Natural killer cell (primary cell): Measurements from ENCODE around the gene RAPGEF1. TPM values are rescaled to one million over a fixed set of nuclear protein-coding genes. Genes with fewer than 3 reads are reported as not detected.
A peak's percentile ranks its signal among the peaks of the same experiment; 100 is the strongest.

Experiments used
- ATAC-seq, 3 donors: fragments of 150-1000 bp in 2 of 3; fragments of 200-7000 bp in 1 of 3; cut with Tn5 transposase; 1 replicate in 1 of 3; 2 replicates in 2 of 3; pipeline ENCODE4 v1.10.0; 2021; ENCODE audit warnings: mild to moderate bottlenecking in 2 of 3, moderate library complexity in 2 of 3
- DNase-seq, 2 donors: peaks; one replicate each; pipeline versions ENCODE4 v3.0.0 to v3.0.0-alpha.2; 2013 to 2021; ENCODE audit warnings: mixed read lengths in 1 of 2
- H3K27ac ChIP-seq: one replicate; pipeline ENCODE4 v1.5.1; 2013; ENCODE audit warnings: mild to moderate bottlenecking, low read length
- H3K27me3 ChIP-seq: one replicate; pipeline ENCODE4 v1.6.1; 2013; ENCODE audit warnings: low read length; ENCODE audit not compliant: control insufficient read depth, insufficient read depth
- H3K36me3 ChIP-seq: one replicate; pipeline ENCODE4 v1.6.1; 2013; ENCODE audit warnings: low read length; ENCODE audit not compliant: control insufficient read depth, insufficient read depth
- H3K4me1 ChIP-seq: one replicate; pipeline ENCODE4 v1.6.1; 2013; ENCODE audit warnings: low read length; ENCODE audit not compliant: control insufficient read depth, insufficient read depth
- H3K4me3 ChIP-seq: one replicate; pipeline ENCODE4 v1.5.1; 2013; ENCODE audit warnings: low read length
- H3K9me3 ChIP-seq: one replicate; pipeline ENCODE4 v1.6.1; 2013; ENCODE audit warnings: low read length; ENCODE audit not compliant: control insufficient read depth, insufficient read depth
- H3K27ac Mint-ChIP-seq, 2 donors: one replicate each; pipeline ENCODE4 v1.8.0; 2022; ENCODE audit warnings: mild to moderate bottlenecking in 2 of 2, mixed read lengths in 2 of 2, moderate library complexity in 1 of 2
- H3K27me3 Mint-ChIP-seq, 2 donors: one replicate each; pipeline ENCODE4 v1.8.0; 2022; ENCODE audit warnings: low read depth in 2 of 2, mixed read lengths in 2 of 2
- H3K36me3 Mint-ChIP-seq: one replicate; pipeline ENCODE4 v1.8.0; 2022; ENCODE audit warnings: mixed read lengths
- H3K4me1 Mint-ChIP-seq, 2 donors: one replicate each; pipeline ENCODE4 v1.8.0; 2022; ENCODE audit warnings: mixed read lengths in 2 of 2
- H3K4me3 Mint-ChIP-seq: one replicate; pipeline ENCODE4 v1.8.0; 2022; ENCODE audit warnings: mild to moderate bottlenecking, moderate library complexity, mixed read lengths
- H3K9me3 Mint-ChIP-seq, 2 donors: one replicate each; pipeline ENCODE4 v1.8.0; 2022; ENCODE audit warnings: mixed read lengths in 2 of 2
- WGBS: methylation state at CpG from one replicate; pipeline ENCODE4 v1.1.7; 2013; ENCODE audit warnings: missing lambda C conversion rate; ENCODE audit not compliant: insufficient coverage; 5-methylcytosine and 5-hydroxymethylcytosine counted together
- intact Hi-C: fragments of 100-400 bp; cut with micrococcal nuclease; formaldehyde crosslinking; loops from one replicate; pipeline ENCODE4 v1.14.2; 2022
- total RNA-seq, 4 donors: library from RNA; stranded (reverse); fragments of 120-200 nt in 1 of 4; gene quantifications; one replicate each; pipeline versions ENCODE4 v1.2.3 to v1.2.4, GENCODE V29; 2013 to 2022
- TF ChIP-seq, protein P1 (sequence below): fragments of 200-600 bp; IDR thresholded peaks from one replicate; pipeline ENCODE4 v1.8.0; 2022; ENCODE audit warnings: antibody characterized with exemption

The RAPGEF1 gene
- total RNA-seq, 3 donors from 2014 or later (not counting 1 experiment from before 2014, with no cell fraction given) = 210 to 224 (median 222) TPM

DNA sequence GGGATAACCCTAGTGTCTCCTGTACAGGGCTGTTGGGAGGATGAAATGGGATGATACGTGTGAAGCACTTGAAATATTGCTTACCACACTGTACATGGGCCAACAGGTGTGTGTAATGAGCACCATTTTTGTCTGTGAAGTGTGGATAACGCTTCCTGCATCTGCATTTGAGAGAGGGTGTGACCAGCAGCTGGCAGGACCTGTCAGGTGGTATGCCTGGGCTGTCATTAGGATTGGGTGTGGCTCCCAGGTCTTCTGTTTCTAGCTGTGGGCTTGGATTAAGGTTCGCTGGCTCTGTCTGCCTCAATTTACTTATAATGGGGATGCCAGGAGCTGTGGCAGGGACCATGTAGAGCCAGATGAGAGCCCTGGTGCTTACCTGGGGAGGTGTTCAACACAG, 120.2 kb downstream of the RAPGEF1 start:
- ATAC-seq (no peak), DNase-seq (no peak)
- Mint-ChIP-seq H3K36me3 (no peaks in the 10 kb centered on the region), H3K9me3 (no peaks in the 10 kb centered on the region), H3K27ac (peak overlapping the region; percentile 90 to 92), H3K27me3 (no peaks in the 10 kb centered on the region), H3K4me1 (peaks cover 30 to 33% of the 10 kb centered on the region in 2 donors), H3K4me3 (no peak overlapping the region)
- TF ChIP-seq, protein P1, sequence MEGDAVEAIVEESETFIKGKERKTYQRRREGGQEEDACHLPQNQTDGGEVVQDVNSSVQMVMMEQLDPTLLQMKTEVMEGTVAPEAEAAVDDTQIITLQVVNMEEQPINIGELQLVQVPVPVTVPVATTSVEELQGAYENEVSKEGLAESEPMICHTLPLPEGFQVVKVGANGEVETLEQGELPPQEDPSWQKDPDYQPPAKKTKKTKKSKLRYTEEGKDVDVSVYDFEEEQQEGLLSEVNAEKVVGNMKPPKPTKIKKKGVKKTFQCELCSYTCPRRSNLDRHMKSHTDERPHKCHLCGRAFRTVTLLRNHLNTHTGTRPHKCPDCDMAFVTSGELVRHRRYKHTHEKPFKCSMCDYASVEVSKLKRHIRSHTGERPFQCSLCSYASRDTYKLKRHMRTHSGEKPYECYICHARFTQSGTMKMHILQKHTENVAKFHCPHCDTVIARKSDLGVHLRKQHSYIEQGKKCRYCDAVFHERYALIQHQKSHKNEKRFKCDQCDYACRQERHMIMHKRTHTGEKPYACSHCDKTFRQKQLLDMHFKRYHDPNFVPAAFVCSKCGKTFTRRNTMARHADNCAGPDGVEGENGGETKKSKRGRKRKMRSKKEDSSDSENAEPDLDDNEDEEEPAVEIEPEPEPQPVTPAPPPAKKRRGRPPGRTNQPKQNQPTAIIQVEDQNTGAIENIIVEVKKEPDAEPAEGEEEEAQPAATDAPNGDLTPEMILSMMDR = no peak
- intact Hi-C loops = no loop called here
- H3K36me3 ChIP-seq = peaks cover 78% of the 10 kb centered on the region
- WGBS = 97% methylated on average over 3 of the region's 3 CpGs
- no peak overlapping the region for H3K4me3 ChIP-seq
- no peaks in the 10 kb centered on the region for H3K27me3 ChIP-seq
- H3K4me1 ChIP-seq = peaks cover 52% of the 10 kb centered on the region
- H3K9me3 ChIP-seq = no peaks in the 10 kb centered on the region
- H3K27ac ChIP-seq = no peak overlapping the region

DNA sequence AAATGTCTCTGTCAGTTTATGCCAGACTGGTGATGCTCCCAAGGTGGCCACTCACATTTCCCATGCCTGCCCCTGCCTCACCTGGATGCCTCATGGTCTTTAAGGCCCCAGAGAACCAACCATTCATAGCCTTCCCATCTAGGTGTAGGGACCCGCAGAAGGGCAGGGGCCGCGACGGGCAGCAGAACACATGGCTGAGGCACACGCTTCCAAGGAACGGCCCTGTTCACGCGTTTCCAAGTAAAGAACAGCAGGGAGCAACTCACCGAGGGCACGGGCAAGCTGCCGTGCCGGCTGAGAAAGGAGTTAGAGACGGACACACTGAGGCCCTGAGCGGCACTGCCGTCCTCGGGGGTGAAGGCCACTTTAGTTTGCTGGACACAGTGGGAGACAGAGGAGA, 121.1 kb downstream of the RAPGEF1 start:
- TF ChIP-seq, protein P1 = no peak
- no peaks in the 10 kb centered on the region for H3K36me3 Mint-ChIP-seq
- Histone ChIP-seq H3K27ac (no peak overlapping the region), H3K4me3 (no peak overlapping the region), H3K27me3 (no peaks in the 10 kb centered on the region), H3K9me3 (no peaks in the 10 kb centered on the region), H3K36me3 (peaks cover 79% of the 10 kb centered on the region), H3K4me1 (peaks cover 43% of the 10 kb centered on the region)
- peak overlapping the region; percentile 76 to 83 for H3K27ac Mint-ChIP-seq
- WGBS = 98% methylated on average over 16 of the region's 16 CpGs
- peaks cover 30 to 31% of the 10 kb centered on the region in 2 donors for H3K4me1 Mint-ChIP-seq
- intact Hi-C loops = no loop called here
- no peaks in the 10 kb centered on the region for H3K27me3 Mint-ChIP-seq
- no peaks in the 10 kb centered on the region for H3K9me3 Mint-ChIP-seq
- ATAC-seq (no peak), DNase-seq (no peak)
- H3K4me3 Mint-ChIP-seq = no peak overlapping the region

DNA sequence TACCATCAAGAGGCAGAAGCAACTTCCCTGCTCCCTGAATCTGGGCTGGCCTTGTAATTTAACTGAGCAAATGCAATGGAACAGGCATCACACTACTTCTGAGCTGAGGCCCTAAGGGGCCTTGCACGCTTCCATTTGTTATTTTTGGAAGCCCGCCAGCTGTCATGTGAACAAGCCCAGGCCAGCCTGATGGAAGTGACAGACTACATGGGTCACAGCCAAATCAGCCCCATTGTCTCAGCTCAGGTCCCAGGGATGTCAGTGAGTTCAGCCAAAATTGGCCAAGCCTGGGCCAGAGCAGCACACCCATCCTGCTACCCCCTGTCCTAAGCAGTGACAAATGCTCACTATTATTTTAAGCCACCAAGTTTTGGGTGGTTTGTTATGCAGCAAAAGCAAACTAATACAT, 121.8 kb downstream of the RAPGEF1 start:
- peak overlapping the region; percentile 76 to 83 for H3K27ac Mint-ChIP-seq
- no peaks in the 10 kb centered on the region for H3K27me3 Mint-ChIP-seq
- ATAC-seq (no peak), DNase-seq (no peak)
- Histone ChIP-seq H3K9me3 (no peaks in the 10 kb centered on the region), H3K4me3 (no peak overlapping the region), H3K27ac (no peak overlapping the region), H3K4me1 (peaks cover 35% of the 10 kb centered on the region), H3K27me3 (no peaks in the 10 kb centered on the region), H3K36me3 (peaks cover 75% of the 10 kb centered on the region)
- intact Hi-C loops = no loop called here
- TF ChIP-seq, protein P1 = no peak
- WGBS = 96% methylated on average over 2 of the region's 2 CpGs
- H3K36me3 Mint-ChIP-seq = peaks cover 3% of the 10 kb centered on the region
- H3K4me1 Mint-ChIP-seq = peaks cover 34 to 37% of the 10 kb centered on the region in 2 donors
- H3K9me3 Mint-ChIP-seq = no peaks in the 10 kb centered on the region
- H3K4me3 Mint-ChIP-seq = no peak overlapping the region

DNA sequence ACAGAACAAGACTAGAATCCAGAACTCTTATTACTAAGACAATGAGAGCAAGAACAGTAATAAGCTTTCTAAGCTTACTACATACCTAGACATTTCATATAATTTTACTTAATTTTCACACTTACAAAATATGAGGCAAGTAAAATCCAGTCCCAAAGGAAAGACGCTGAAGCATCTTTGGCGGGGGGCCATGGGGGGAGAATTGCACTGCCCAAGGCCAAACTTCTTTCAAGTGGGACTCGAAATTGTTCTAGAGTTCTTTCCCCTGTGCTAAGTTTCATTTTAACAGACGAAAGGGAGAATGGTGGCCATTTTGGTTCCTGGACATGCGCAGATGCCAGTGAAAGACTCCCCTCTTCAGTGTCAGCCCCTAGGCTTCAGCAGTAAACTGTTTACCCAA, 122.3 kb downstream of the RAPGEF1 start:
- 97% methylated on average over 5 of the region's 5 CpGs for WGBS
- Mint-ChIP-seq H3K27ac (peak overlapping the region in 1 of 2 donors; percentile 8), H3K4me3 (no peak overlapping the region), H3K36me3 (peaks cover 7% of the 10 kb centered on the region), H3K9me3 (no peaks in the 10 kb centered on the region), H3K4me1 (peaks cover 37 to 38% of the 10 kb centered on the region in 2 donors), H3K27me3 (no peaks in the 10 kb centered on the region)
- DNase-seq (no peak), ATAC-seq (no peak)
- TF ChIP-seq, protein P1 = no peak
- H3K4me3 ChIP-seq = no peak overlapping the region
- peaks cover 76% of the 10 kb centered on the region for H3K36me3 ChIP-seq
- no peak overlapping the region for H3K27ac ChIP-seq
- peaks cover 31% of the 10 kb centered on the region for H3K4me1 ChIP-seq
- H3K9me3 ChIP-seq = no peaks in the 10 kb centered on the region
- intact Hi-C loops = no loop called here
- no peaks in the 10 kb centered on the region for H3K27me3 ChIP-seq
